Measurements from ENCODE around the gene DUSP6. TPM values are rescaled to one million over a fixed set of nuclear protein-coding genes. Genes with fewer than 3 reads are reported as not detected.

The DUSP6 gene
- total RNA-seq, 3 donors from 2014 or later (not counting 1 experiment from before 2014, with no cell fraction given), result 52.2 to 222 (median 141) TPM

DNA sequence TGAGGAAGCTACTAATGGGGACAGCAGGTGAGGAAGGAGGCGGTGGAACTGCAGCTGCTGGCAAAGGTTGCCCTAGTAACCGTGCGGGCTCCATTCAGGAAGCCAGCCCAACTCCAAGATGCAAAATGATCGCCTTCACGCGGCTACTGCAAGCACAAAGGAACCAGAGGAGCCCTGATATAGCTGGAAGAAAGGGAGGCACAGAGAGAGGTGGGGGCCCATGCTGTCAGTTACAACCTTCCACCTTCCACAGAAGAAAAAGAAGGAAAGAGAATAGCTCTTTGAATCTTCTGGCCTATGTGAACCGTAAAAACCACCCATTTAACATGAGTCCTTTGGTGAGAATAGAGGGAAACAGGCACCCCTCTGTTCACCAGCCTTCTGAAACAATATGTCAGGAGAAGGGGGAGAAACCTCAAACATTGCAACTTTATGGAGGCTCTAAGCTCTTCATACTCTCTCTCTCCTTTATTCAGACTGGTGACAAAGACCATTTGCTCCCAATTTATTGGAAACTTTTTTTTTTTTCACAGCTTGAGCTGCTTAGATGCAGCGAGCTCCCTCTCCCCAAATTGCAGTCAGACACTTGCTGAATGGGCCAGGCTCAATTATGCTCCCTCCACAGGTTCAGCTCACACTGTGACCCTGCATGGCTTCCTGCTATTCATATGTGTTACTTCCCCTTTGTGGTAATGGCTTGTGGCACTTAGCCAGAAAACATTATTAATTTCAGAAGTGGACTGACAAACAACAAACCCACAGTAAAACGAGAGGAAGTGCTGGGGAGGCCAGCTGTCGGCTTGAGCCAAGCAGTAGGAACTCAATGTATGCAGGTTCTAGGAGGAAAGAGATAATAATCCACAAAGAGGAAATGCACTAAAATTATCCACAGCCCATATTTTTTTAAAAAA lies 6.2 kb downstream of the DUSP6 start:
- peak; percentile 77 to 92 (median 90) for ATAC-seq
- intact Hi-C loops (cut with micrococcal nuclease), result loop anchor here (1.0 to 2.0 kb wide), 4 partner anchors 29 to 121 kb away; no protein-coding TSS in a partner anchor
- H3K27me3 ChIP-seq (ENCODE audit: control insufficient read depth, insufficient read depth, low read length), result no peaks in the 10 kb centered on the region
- H3K4me3 ChIP-seq (ENCODE audit: low read length), result peak overlapping the region; percentile 15
- H3K27ac Mint-ChIP-seq, result peak overlapping the region; percentile 85
- DNase-seq, result peak; percentile 48 to 74
- peak overlapping the region; percentile 98 for H3K4me3 Mint-ChIP-seq
- WGBS (ENCODE audit: insufficient coverage), result 13% methylated on average over 7 of the region's 10 CpGs
- H3K9me3 ChIP-seq (ENCODE audit: control insufficient read depth, insufficient read depth, low read length), result no peaks in the 10 kb centered on the region
- no peaks in the 10 kb centered on the region for H3K9me3 Mint-ChIP-seq
- H3K36me3 ChIP-seq (ENCODE audit: control insufficient read depth, insufficient read depth, low read length), result peaks cover 4% of the 10 kb centered on the region
- H3K4me1 Mint-ChIP-seq, result peaks cover 82 to 91% of the 10 kb centered on the region in 2 donors
- TF ChIP-seq, protein P1, sequence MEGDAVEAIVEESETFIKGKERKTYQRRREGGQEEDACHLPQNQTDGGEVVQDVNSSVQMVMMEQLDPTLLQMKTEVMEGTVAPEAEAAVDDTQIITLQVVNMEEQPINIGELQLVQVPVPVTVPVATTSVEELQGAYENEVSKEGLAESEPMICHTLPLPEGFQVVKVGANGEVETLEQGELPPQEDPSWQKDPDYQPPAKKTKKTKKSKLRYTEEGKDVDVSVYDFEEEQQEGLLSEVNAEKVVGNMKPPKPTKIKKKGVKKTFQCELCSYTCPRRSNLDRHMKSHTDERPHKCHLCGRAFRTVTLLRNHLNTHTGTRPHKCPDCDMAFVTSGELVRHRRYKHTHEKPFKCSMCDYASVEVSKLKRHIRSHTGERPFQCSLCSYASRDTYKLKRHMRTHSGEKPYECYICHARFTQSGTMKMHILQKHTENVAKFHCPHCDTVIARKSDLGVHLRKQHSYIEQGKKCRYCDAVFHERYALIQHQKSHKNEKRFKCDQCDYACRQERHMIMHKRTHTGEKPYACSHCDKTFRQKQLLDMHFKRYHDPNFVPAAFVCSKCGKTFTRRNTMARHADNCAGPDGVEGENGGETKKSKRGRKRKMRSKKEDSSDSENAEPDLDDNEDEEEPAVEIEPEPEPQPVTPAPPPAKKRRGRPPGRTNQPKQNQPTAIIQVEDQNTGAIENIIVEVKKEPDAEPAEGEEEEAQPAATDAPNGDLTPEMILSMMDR (IDR thresholded peaks at IDR 0.05), result no peak
- H3K27me3 Mint-ChIP-seq (ENCODE audit: low read depth in 2 of 2), result no peaks in the 10 kb centered on the region
- peak overlapping the region; percentile 23 for H3K27ac ChIP-seq (ENCODE audit: low read length)
- peaks cover 42% of the 10 kb centered on the region for H3K4me1 ChIP-seq (ENCODE audit: control insufficient read depth, insufficient read depth, low read length)
- H3K36me3 Mint-ChIP-seq, result no peaks in the 10 kb centered on the region

DNA sequence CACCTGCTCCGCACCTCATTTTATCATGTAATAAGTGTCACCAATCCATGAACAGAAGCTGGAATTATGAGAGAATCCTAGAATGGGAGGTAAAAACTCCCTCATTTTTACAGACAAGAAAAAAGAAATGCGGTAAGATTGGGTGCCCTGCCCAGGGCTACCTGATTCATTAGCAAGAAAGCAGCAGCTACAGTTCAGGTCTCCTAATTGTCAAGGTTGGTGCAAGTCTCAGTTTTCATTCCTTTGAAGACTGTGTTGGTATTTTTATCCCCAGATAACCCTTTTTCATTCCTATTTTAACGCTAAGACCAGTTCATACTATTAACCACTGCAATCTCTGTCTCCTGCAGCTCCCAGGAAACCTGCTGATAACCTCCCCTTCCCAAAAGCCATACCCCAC lies 6.9 kb downstream of the DUSP6 start:
- H3K4me1 Mint-ChIP-seq, result peaks cover 75 to 85% of the 10 kb centered on the region in 2 donors
- no peaks in the 10 kb centered on the region for H3K36me3 Mint-ChIP-seq
- DNase-seq (no peak), ATAC-seq (no peak)
- H3K4me3 Mint-ChIP-seq, result peak overlapping the region; percentile 98
- H3K27me3 ChIP-seq (ENCODE audit: control insufficient read depth, insufficient read depth, low read length), result no peaks in the 10 kb centered on the region
- peak overlapping the region; percentile 12 for H3K27ac ChIP-seq (ENCODE audit: low read length)
- no peaks in the 10 kb centered on the region for H3K27me3 Mint-ChIP-seq (ENCODE audit: low read depth in 2 of 2)
- H3K9me3 Mint-ChIP-seq, result no peaks in the 10 kb centered on the region
- H3K4me1 ChIP-seq (ENCODE audit: control insufficient read depth, insufficient read depth, low read length), result peaks cover 36% of the 10 kb centered on the region
- peaks cover 4% of the 10 kb centered on the region for H3K36me3 ChIP-seq (ENCODE audit: control insufficient read depth, insufficient read depth, low read length)
- 77% methylated on average over 2 of the region's 3 CpGs for WGBS (ENCODE audit: insufficient coverage)
- H3K27ac Mint-ChIP-seq, result peak overlapping the region; percentile 85
- TF ChIP-seq, protein P1 (IDR thresholded peaks at IDR 0.05), result no peak
- no peak overlapping the region for H3K4me3 ChIP-seq (ENCODE audit: low read length)
- intact Hi-C loops (cut with micrococcal nuclease), result loop anchor here (2.0 kb wide), 1 partner anchor 115 kb away; no protein-coding TSS in a partner anchor
- no peaks in the 10 kb centered on the region for H3K9me3 ChIP-seq (ENCODE audit: control insufficient read depth, insufficient read depth, low read length)

DNA sequence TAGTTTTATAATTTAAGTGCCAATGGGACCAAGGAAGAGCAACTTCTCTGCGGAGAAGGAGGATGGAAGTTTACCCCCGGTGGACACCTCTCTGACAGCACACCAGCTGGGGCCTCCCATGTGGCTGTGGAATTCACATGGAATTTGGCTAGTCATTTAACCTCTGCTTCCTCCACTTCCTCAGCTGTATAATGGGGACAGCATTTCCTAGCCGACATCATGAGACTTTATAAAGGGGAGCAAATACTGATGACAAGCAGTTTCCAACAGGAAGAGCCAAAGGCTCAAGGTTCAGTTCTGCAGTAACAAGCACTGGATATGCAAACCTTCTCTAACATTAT lies 7.5 kb downstream of the DUSP6 start:
- no peaks in the 10 kb centered on the region for H3K9me3 ChIP-seq (ENCODE audit: control insufficient read depth, insufficient read depth, low read length)
- H3K4me3 ChIP-seq (ENCODE audit: low read length), result no peak overlapping the region
- TF ChIP-seq, protein P1 (IDR thresholded peaks at IDR 0.05), result no peak
- WGBS (ENCODE audit: insufficient coverage), result 89% methylated on average over 3 of the region's 3 CpGs
- DNase-seq (no peak), ATAC-seq (no peak)
- no peak overlapping the region for H3K27ac ChIP-seq (ENCODE audit: low read length)
- H3K27me3 Mint-ChIP-seq (ENCODE audit: low read depth in 2 of 2), result no peaks in the 10 kb centered on the region
- peaks cover 33% of the 10 kb centered on the region for H3K4me1 ChIP-seq (ENCODE audit: control insufficient read depth, insufficient read depth, low read length)
- peak overlapping the region; percentile 85 for H3K27ac Mint-ChIP-seq
- H3K4me3 Mint-ChIP-seq, result peak overlapping the region; percentile 47
- no peaks in the 10 kb centered on the region for H3K9me3 Mint-ChIP-seq
- H3K36me3 Mint-ChIP-seq, result no peaks in the 10 kb centered on the region
- intact Hi-C loops (cut with micrococcal nuclease), result loop anchor here (2.0 kb wide), 1 partner anchor 116 kb away; no protein-coding TSS in a partner anchor
- peaks cover 4% of the 10 kb centered on the region for H3K36me3 ChIP-seq (ENCODE audit: control insufficient read depth, insufficient read depth, low read length)
- H3K27me3 ChIP-seq (ENCODE audit: control insufficient read depth, insufficient read depth, low read length), result no peaks in the 10 kb centered on the region
- H3K4me1 Mint-ChIP-seq, result peaks cover 70 to 84% of the 10 kb centered on the region in 2 donors

Measured in natural killer cell (primary cell).